ENCODE results near the gene CPTP.

DNA sequence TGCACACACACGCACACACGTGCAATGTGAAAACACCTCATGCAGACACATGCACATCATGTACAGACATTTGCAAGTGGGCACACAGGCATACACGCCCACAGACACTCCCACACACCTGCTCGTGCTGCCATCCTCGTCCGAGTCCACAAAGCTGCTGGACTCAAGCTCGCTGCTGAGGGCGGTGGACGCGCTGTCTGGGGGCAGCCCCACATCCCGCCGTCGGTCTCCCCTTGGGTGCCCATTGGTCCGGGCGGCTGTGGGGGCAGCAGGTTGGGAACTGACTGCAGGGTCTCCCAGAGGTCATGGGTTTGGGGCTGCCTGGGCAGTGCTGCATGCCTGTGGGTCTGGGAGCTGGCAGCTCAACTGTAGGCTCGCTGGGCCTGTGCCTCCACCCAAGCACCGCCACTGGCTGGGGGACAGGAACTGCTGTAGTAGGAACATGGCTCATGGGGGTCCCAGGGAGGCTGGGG, 17.0 kb downstream of the CPTP start:
- TF ChIP-seq, protein P1, sequence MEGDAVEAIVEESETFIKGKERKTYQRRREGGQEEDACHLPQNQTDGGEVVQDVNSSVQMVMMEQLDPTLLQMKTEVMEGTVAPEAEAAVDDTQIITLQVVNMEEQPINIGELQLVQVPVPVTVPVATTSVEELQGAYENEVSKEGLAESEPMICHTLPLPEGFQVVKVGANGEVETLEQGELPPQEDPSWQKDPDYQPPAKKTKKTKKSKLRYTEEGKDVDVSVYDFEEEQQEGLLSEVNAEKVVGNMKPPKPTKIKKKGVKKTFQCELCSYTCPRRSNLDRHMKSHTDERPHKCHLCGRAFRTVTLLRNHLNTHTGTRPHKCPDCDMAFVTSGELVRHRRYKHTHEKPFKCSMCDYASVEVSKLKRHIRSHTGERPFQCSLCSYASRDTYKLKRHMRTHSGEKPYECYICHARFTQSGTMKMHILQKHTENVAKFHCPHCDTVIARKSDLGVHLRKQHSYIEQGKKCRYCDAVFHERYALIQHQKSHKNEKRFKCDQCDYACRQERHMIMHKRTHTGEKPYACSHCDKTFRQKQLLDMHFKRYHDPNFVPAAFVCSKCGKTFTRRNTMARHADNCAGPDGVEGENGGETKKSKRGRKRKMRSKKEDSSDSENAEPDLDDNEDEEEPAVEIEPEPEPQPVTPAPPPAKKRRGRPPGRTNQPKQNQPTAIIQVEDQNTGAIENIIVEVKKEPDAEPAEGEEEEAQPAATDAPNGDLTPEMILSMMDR (IDR thresholded peaks at IDR 0.05): no peak
- no peak for TF ChIP-seq POLR2A (IDR thresholded peaks at IDR 0.05)
